Measurements from ENCODE around the gene MMP27. TPM values are rescaled to one million over a fixed set of nuclear protein-coding genes. Genes with fewer than 3 reads are reported as not detected.
"Not testable (repeated sequence)": the region's sequence is repeated elsewhere in the genome, so short reads cannot be mapped to it uniquely, and the experiment has no call there.

Gene MMP27
- total RNA-seq, 2 donors from 2014 or later, result not detected

GRCh38 chr11:102733232-102733875, 27.8 kb upstream of the MMP27 start:
- peak; percentile 97 for TF ChIP-seq CTCF (conservative IDR thresholded peaks at IDR 0.05)
- no peak overlapping the region for H3K4me3 Mint-ChIP-seq
- DNase-seq, result peak; percentile 93
- H3K36me3 Mint-ChIP-seq (ENCODE audit: low read depth), result no peaks in the 10 kb centered on the region
- H3K4me1 Mint-ChIP-seq, result peaks cover 4% of the 10 kb centered on the region
- H3K4me1 ChIP-seq (ENCODE audit: control insufficient read depth, insufficient read depth, low read length), result no peaks in the 10 kb centered on the region
- no peaks in the 10 kb centered on the region for H3K9me3 Mint-ChIP-seq
- no peaks in the 10 kb centered on the region for H3K27me3 Mint-ChIP-seq (ENCODE audit: insufficient read depth)
- no peaks in the 10 kb centered on the region for H3K9me3 ChIP-seq (ENCODE audit: control insufficient read depth, low read length)
- no peak overlapping the region for H3K27ac ChIP-seq (ENCODE audit: low read depth, low read length)
- H3K4me3 ChIP-seq (ENCODE audit: low read length), result no peak overlapping the region
- H3K27ac Mint-ChIP-seq, result no peak overlapping the region
- WGBS, 2 experiments (ENCODE audit: insufficient coverage in 1 of 2, insufficient read length in 1 of 2), result 51 to 52% methylated on average over 6 of the region's 8 CpGs
- H3K9ac ChIP-seq (ENCODE audit: extremely low read depth, low read length, poor library complexity, severe bottlenecking), result no peak overlapping the region
- no peaks in the 10 kb centered on the region for H3K27me3 ChIP-seq (ENCODE audit: control insufficient read depth, insufficient read depth, low read length, poor library complexity, severe bottlenecking)
- no peaks in the 10 kb centered on the region for H3K36me3 ChIP-seq (ENCODE audit: control insufficient read depth, insufficient read depth, low read length)

GRCh38 chr11:102730944-102731343, 25.4 kb upstream of the MMP27 start:
- H3K9me3 Mint-ChIP-seq; H3K4me3 ChIP-seq (ENCODE audit: low read length); H3K27me3 ChIP-seq (ENCODE audit: control insufficient read depth, insufficient read depth, low read length, poor library complexity, severe bottlenecking); DNase-seq; H3K4me1 Mint-ChIP-seq; H3K36me3 Mint-ChIP-seq (ENCODE audit: low read depth); H3K27ac Mint-ChIP-seq; H3K4me1 ChIP-seq (ENCODE audit: control insufficient read depth, insufficient read depth, low read length); H3K36me3 ChIP-seq (ENCODE audit: control insufficient read depth, insufficient read depth, low read length); H3K4me3 Mint-ChIP-seq; H3K9ac ChIP-seq (ENCODE audit: extremely low read depth, low read length, poor library complexity, severe bottlenecking); H3K9me3 ChIP-seq (ENCODE audit: control insufficient read depth, low read length); H3K27me3 Mint-ChIP-seq (ENCODE audit: insufficient read depth); H3K27ac ChIP-seq (ENCODE audit: low read depth, low read length): not testable (repeated sequence)
- 36 to 46% methylated on average over 4 to 6 of the region's 8 CpGs for WGBS, 2 experiments (ENCODE audit: insufficient coverage in 1 of 2, insufficient read length in 1 of 2)

GRCh38 chr11:102729849-102730815, 24.6 kb upstream of the MMP27 start:
- no peak for DNase-seq
- no peaks in the 10 kb centered on the region for H3K27me3 ChIP-seq (ENCODE audit: control insufficient read depth, insufficient read depth, low read length, poor library complexity, severe bottlenecking)
- 85 to 91% methylated on average over 9 of the region's 9 CpGs for WGBS, 2 experiments (ENCODE audit: insufficient coverage in 1 of 2, insufficient read length in 1 of 2)
- H3K4me1 ChIP-seq (ENCODE audit: control insufficient read depth, insufficient read depth, low read length), result no peaks in the 10 kb centered on the region
- no peaks in the 10 kb centered on the region for H3K9me3 ChIP-seq (ENCODE audit: control insufficient read depth, low read length)
- peaks cover 4% of the 10 kb centered on the region for H3K4me1 Mint-ChIP-seq
- H3K9ac ChIP-seq (ENCODE audit: extremely low read depth, low read length, poor library complexity, severe bottlenecking), result no peak overlapping the region
- TF ChIP-seq CTCF (conservative IDR thresholded peaks at IDR 0.05), result no peak
- H3K36me3 ChIP-seq (ENCODE audit: control insufficient read depth, insufficient read depth, low read length), result no peaks in the 10 kb centered on the region
- H3K36me3 Mint-ChIP-seq (ENCODE audit: low read depth), result no peaks in the 10 kb centered on the region
- no peaks in the 10 kb centered on the region for H3K27me3 Mint-ChIP-seq (ENCODE audit: insufficient read depth)
- no peak overlapping the region for H3K4me3 Mint-ChIP-seq
- H3K4me3 ChIP-seq (ENCODE audit: low read length), result no peak overlapping the region
- H3K27ac ChIP-seq (ENCODE audit: low read depth, low read length), result no peak overlapping the region
- no peak overlapping the region for H3K27ac Mint-ChIP-seq
- no peaks in the 10 kb centered on the region for H3K9me3 Mint-ChIP-seq
